GM21786 (cell line): ENCODE results near the gene POU3F3.

Experiments used
- ATAC-seq: cut with Tn5 transposase; IDR thresholded peaks from one replicate; pipeline ENCODE4 v1.9.1; 2021; ENCODE audit not compliant: unreplicated experiment

POU3F3 gene

DNA sequence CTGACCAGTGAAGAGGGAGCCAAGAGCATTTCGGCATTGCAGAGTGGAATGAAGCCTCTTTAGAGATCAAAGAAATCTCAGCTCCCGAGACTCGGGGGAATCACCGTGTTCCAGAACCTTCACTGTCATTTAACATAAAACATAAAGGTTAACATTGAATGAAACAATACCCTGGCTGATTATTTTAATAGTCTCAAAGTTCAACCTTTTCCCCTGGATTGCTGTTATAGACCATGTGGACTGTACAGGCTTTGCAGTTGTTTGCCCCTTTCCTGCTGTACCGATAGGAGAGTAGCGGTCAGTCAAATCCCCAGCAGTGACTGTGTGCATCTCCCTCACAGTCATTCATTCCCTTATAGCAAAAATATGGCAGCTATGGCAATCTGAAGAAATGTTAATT is 48.4 kb downstream of the POU3F3 start:
- no peak for ATAC-seq
